Karpas-422 (cell line): Measurements from ENCODE around the gene BRK1. TPM values are rescaled to one million over a fixed set of nuclear protein-coding genes. Genes with fewer than 3 reads are reported as not detected.
"Not testable (repeated sequence)": the region's sequence is repeated elsewhere in the genome, so short reads cannot be mapped to it uniquely, and the experiment has no call there.

ENCODE experiments used
- DNase-seq: peaks from one replicate; pipeline ENCODE4 v3.0.0-alpha.2; 2015
- H2AFZ ChIP-seq: fragments of 200-600 bp; sonication (generic); 2 replicates; pipeline ENCODE4 v1.6.1; 2014; ENCODE audit warnings: antibody characterized with exemption, low read length, mixed read lengths
- H3K27ac ChIP-seq: fragments of 200-600 bp; sonication (generic); 2 replicates; pipeline ENCODE4 v1.5.1; 2014; ENCODE audit warnings: mild to moderate bottlenecking, low read length, moderate library complexity
- H3K27me3 ChIP-seq: fragments of 200-600 bp; sonication (generic); 2 replicates; pipeline ENCODE4 v1.6.1; 2014; ENCODE audit warnings: low read length, mixed read lengths
- H3K36me3 ChIP-seq: fragments of 200-600 bp; sonication (generic); 2 replicates; pipeline ENCODE4 v1.6.1; 2014; ENCODE audit warnings: low read length, mixed read lengths; ENCODE audit not compliant: insufficient read depth
- H3K4me1 ChIP-seq: fragments of 200-600 bp; sonication (generic); 2 replicates; pipeline ENCODE4 v1.6.1; 2014; ENCODE audit warnings: mild to moderate bottlenecking, low read length, mixed read lengths
- H3K4me2 ChIP-seq: fragments of 200-600 bp; sonication (generic); 2 replicates; pipeline ENCODE4 v1.6.1; 2014; ENCODE audit warnings: low read length, low read depth, mild to moderate bottlenecking; ENCODE audit not compliant: poor library complexity, severe bottlenecking
- H3K4me3 ChIP-seq: fragments of 200-600 bp; sonication (generic); 2 replicates; pipeline ENCODE4 v1.5.1; 2014; ENCODE audit warnings: mild to moderate bottlenecking, antibody characterized with exemption, low read length, mixed read lengths
- H3K79me2 ChIP-seq: fragments of 200-600 bp; sonication (generic); 2 replicates; pipeline ENCODE4 v1.6.1; 2014; ENCODE audit warnings: mild to moderate bottlenecking, low read length, mixed read lengths
- H3K9ac ChIP-seq: fragments of 200-600 bp; sonication (generic); 2 replicates; pipeline ENCODE4 v1.6.0; 2014; ENCODE audit warnings: low read length
- H3K9me2 ChIP-seq: fragments of 200-600 bp; sonication (generic), shearing (Covaris generic); replicated peaks from 2 replicates; pipeline ENCODE4 v1.6.0; 2014; ENCODE audit warnings: mild to moderate bottlenecking, low read length, moderate library complexity; ENCODE audit not compliant: insufficient read depth
- H3K9me3 ChIP-seq: fragments of 300-700, 200-600 bp; sonication (generic); 2 replicates; pipeline ENCODE4 v1.6.1; 2014; ENCODE audit warnings: low read length, mixed read lengths
- H4K20me1 ChIP-seq: fragments of 200-600 bp; sonication (generic); 2 replicates; pipeline ENCODE4 v1.6.1; 2014; ENCODE audit warnings: mild to moderate bottlenecking, antibody characterized with exemption, low read length, low read depth; ENCODE audit not compliant: insufficient read depth
- total RNA-seq: library from RNA; depleted of rRNA; stranded (reverse); fragments of >200 nt; shearing (Covaris generic); gene quantifications from 2 replicates; pipeline ENCODE4 v1.2.3, GENCODE V29; 2014; ENCODE audit warnings: low replicate concordance; rRNA removed

Gene BRK1
- total RNA-seq, 1 experiment from 2014 or later: 121 TPM

DNA sequence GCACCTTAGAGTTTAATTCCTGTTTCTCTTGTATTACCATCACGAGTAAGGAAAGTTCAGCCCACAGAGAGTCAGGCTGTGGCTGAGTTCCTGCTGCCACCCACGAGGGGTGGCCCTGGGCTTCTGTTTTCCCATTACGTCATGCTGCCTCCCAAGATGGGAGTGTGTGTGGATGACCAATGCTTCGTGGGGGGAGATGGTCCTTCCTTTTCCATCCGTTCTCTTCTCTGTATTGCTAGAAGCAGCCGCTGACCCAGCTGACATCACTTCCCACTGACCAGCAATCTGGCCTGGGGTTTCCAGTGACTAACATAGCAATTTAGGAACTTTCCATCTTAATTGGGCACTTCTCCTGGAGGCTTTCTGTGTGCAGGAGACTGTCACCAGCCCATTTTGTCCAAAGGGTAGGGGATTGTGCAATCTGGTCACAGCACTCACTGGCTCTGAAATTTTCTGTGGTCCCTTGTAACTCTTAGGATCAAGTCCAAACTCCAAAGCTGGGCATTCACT lies 58.5 kb downstream of the BRK1 start:
- no peaks in the 10 kb centered on the region for H3K79me2 ChIP-seq
- H2AFZ ChIP-seq: no peak overlapping the region
- H4K20me1 ChIP-seq: no peaks in the 10 kb centered on the region
- DNase-seq: no peak
- H3K36me3 ChIP-seq: no peaks in the 10 kb centered on the region
- no peaks in the 10 kb centered on the region for H3K9me3 ChIP-seq
- H3K27ac ChIP-seq: no peak overlapping the region
- H3K9ac ChIP-seq: no peak overlapping the region
- no peak overlapping the region for H3K4me3 ChIP-seq
- no peaks in the 10 kb centered on the region for H3K9me2 ChIP-seq
- H3K4me1 ChIP-seq: no peaks in the 10 kb centered on the region
- no peaks in the 10 kb centered on the region for H3K27me3 ChIP-seq
- H3K4me2 ChIP-seq: no peak overlapping the region

DNA sequence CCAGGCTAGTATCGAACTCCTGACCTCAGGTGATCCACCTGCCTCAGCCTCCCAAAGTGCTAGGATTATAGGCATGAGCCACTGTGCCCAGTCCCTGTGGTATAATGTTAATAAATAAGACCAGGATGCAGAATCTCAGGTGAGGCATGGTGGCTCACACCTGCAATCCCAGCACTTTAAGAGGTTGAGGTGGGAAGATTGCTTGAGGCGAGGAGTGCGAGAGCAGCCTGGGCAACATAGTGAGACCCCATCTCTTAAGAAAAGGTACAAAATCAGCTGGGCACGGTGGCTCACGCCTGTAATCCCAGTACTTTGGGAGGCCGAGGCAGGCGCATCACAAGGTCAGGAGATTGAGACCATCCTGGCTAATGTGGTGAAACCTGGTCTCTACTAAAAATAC lies 59.9 kb downstream of the BRK1 start:
- H3K36me3 ChIP-seq, H3K9ac ChIP-seq: not testable (repeated sequence)

DNA sequence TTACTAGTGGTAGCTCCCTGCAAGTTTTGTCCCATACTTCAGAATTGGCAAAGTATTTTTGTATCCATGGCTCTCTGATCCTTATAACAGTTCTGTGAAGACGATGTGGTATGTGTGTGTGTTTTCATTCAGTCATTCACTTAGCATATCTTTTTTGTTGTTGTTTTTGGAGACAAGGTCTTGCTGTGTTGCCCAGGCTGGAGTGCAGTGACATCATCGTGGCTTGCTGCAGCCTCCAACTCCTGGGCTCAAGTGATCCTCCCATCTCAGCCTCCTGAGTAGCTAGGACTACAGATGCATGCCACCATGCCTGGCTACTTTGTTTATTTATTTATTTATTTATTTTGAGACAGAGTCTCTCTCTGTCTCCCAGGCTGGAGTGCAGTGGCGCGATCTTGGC lies 60.7 kb downstream of the BRK1 start:
- not testable (repeated sequence) for DNase-seq, H3K4me2 ChIP-seq, H2AFZ ChIP-seq, H3K9me3 ChIP-seq, H3K4me3 ChIP-seq, H3K9me2 ChIP-seq, H3K36me3 ChIP-seq, H3K27me3 ChIP-seq, H3K4me1 ChIP-seq, H3K9ac ChIP-seq, H3K27ac ChIP-seq, H4K20me1 ChIP-seq, H3K79me2 ChIP-seq

More for the DNA sequence above, 59.9 kb downstream of the BRK1 start:
- not testable (repeated sequence) for H3K27me3 ChIP-seq, H3K79me2 ChIP-seq, H3K4me3 ChIP-seq, DNase-seq, H3K9me3 ChIP-seq, H4K20me1 ChIP-seq, H2AFZ ChIP-seq, H3K9me2 ChIP-seq, H3K27ac ChIP-seq, H3K4me2 ChIP-seq, H3K4me1 ChIP-seq

Other genes starting within 250 kb of the BRK1 start
- not detected in 2 replicates for gene CIDEC, start 235.4 kb upstream of the BRK1 start, total RNA-seq
- gene JAGN1, start 225.1 kb upstream of the BRK1 start, total RNA-seq: 33.5 and 39.2 TPM in 2 replicates
- gene IL17RE, start 212.8 kb upstream of the BRK1 start, total RNA-seq: not detected in 2 replicates
- 0.54 and 2.5 TPM in 2 replicates for gene IL17RC, start 198.6 kb upstream of the BRK1 start, total RNA-seq
- 5.6 and 33.7 TPM in 2 replicates for gene CRELD1, start 181.8 kb upstream of the BRK1 start, total RNA-seq
- 1.0 and 2.1 TPM in 2 replicates for gene PRRT3, start 163.3 kb upstream of the BRK1 start, total RNA-seq
- gene EMC3, start 128.8 kb upstream of the BRK1 start, total RNA-seq: 26.9 and 50.1 TPM in 2 replicates
- 33.0 and 67.8 TPM in 2 replicates for gene FANCD2, start 89.2 kb upstream of the BRK1 start, total RNA-seq
- gene FANCD2OS, start 7.4 kb upstream of the BRK1 start, total RNA-seq: not detected in 2 replicates
- gene VHL, start 26.1 kb downstream of the BRK1 start, total RNA-seq: 77.7 and 81.9 TPM in 2 replicates
- 0.04 TPM in 1 of 2 replicates, not detected in the other for gene IRAK2, start 49.2 kb downstream of the BRK1 start, total RNA-seq
- 17.6 and 20.8 TPM in 2 replicates for gene TATDN2, start 132.8 kb downstream of the BRK1 start, total RNA-seq
- 1.1 TPM in 1 of 2 replicates, not detected in the other for gene GHRL, start 177.3 kb downstream of the BRK1 start, total RNA-seq
- 48.6 and 77.1 TPM in 2 replicates for gene SEC13, start 205.4 kb downstream of the BRK1 start, total RNA-seq